Neutrophil (primary cell): ENCODE results near the gene HHAT.

Experiments used
- H3K27ac ChIP-seq: fragments of 200-600 bp; sonication (generic); 2 replicates; pipeline ENCODE4 v1.5.1; 2016; ENCODE audit warnings: mild to moderate bottlenecking, moderate library complexity
- H3K27me3 ChIP-seq: fragments of 200-600 bp; sonication (generic); 2 replicates; pipeline ENCODE4 v1.6.0; 2016; ENCODE audit warnings: mild to moderate bottlenecking
- H3K36me3 ChIP-seq: fragments of 200-600 bp; sonication (generic); 2 replicates; pipeline ENCODE4 v1.5.1; 2017
- H3K4me1 ChIP-seq, 2 experiments: fragments of 200-600 bp in 1 of 2; sonication (generic) in 1 of 2; 1 replicate in 1 of 2; 2 replicates in 1 of 2; pipeline versions ENCODE4 v1.5.1 to v1.6.1; 2013 to 2016; ENCODE audit warnings: low read depth in 1 of 2, low read length in 1 of 2, mild to moderate bottlenecking in 1 of 2, moderate library complexity in 1 of 2; ENCODE audit not compliant: control insufficient read depth in 1 of 2, insufficient read depth in 1 of 2
- H3K4me3 ChIP-seq, 2 experiments: fragments of 200-600 bp in 1 of 2; sonication (generic) in 1 of 2; 1 replicate in 1 of 2; 2 replicates in 1 of 2; pipeline ENCODE4 v1.5.1; 2013 to 2016; ENCODE audit warnings: low read depth in 1 of 2, low read length in 1 of 2, mild to moderate bottlenecking in 1 of 2, moderate library complexity in 1 of 2
- H3K9me3 ChIP-seq: fragments of 200-600 bp; sonication (generic); 2 replicates; pipeline ENCODE4 v1.5.1; 2016
- TF ChIP-seq, protein P1 (sequence below): fragments of 200-600 bp; sonication (generic); IDR thresholded peaks from 2 replicates; pipeline ENCODE4 v1.5.1; 2016; ENCODE audit warnings: antibody characterized with exemption

The HHAT gene

DNA sequence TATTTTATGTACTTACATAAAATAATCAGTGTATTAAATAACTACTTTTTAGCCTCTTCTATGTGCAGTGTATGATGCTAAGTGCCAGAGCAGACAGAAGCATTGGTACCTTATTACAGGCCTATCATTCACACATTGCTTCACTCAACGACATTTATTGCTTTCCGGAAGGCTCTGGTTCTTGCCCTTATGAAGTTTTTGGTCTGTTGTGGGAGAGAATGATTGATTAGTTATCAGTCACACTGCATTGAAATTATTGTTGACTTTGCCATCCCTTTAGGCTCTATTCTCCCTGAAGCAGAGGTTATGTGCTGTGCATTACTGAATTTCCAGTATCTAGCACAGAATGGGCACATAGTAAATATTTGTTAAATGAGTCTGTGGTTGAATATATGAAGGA, 178.0 kb downstream of the HHAT start:
- Histone ChIP-seq H3K36me3 (no peaks in the 10 kb centered on the region), H3K4me3 (no peak overlapping the region), H3K27ac (no peak overlapping the region), H3K9me3 (no peaks in the 10 kb centered on the region), H3K27me3 (no peaks in the 10 kb centered on the region), H3K4me1 (no peaks in the 10 kb centered on the region)
- TF ChIP-seq, protein P1, sequence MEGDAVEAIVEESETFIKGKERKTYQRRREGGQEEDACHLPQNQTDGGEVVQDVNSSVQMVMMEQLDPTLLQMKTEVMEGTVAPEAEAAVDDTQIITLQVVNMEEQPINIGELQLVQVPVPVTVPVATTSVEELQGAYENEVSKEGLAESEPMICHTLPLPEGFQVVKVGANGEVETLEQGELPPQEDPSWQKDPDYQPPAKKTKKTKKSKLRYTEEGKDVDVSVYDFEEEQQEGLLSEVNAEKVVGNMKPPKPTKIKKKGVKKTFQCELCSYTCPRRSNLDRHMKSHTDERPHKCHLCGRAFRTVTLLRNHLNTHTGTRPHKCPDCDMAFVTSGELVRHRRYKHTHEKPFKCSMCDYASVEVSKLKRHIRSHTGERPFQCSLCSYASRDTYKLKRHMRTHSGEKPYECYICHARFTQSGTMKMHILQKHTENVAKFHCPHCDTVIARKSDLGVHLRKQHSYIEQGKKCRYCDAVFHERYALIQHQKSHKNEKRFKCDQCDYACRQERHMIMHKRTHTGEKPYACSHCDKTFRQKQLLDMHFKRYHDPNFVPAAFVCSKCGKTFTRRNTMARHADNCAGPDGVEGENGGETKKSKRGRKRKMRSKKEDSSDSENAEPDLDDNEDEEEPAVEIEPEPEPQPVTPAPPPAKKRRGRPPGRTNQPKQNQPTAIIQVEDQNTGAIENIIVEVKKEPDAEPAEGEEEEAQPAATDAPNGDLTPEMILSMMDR, result no peak

DNA sequence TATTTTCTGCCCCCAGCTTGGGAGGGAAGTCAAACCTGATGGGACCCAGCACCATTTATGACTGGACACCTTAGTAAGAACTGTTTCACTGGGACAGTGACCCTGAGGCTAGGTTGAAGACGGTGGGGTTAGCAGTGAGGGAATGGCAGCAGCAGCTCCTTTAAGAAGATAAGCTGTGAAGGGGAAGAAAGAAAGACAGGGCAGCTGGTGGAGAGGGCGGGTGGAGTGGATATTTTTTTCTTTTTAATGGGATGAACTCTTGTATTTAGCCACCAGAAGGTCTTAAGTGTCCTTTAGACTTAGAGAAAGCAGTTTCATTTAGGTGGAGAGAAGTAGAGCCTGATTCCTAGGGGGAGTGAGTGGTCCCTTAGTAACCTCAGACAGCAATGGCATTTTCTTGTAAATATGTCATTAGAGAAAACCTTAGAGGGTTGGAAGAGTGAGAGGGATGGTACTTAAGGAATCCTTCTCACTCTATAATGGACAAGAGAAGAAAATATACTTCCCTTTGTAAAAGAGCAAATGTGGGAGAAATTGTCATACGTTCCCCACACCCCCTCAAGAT, 187.5 kb downstream of the HHAT start:
- Histone ChIP-seq H3K9me3 (no peaks in the 10 kb centered on the region), H3K4me1 (no peaks in the 10 kb centered on the region), H3K4me3 (no peak overlapping the region), H3K36me3 (no peaks in the 10 kb centered on the region), H3K27ac (no peak overlapping the region), H3K27me3 (no peaks in the 10 kb centered on the region)
- TF ChIP-seq, protein P1, result no peak

DNA sequence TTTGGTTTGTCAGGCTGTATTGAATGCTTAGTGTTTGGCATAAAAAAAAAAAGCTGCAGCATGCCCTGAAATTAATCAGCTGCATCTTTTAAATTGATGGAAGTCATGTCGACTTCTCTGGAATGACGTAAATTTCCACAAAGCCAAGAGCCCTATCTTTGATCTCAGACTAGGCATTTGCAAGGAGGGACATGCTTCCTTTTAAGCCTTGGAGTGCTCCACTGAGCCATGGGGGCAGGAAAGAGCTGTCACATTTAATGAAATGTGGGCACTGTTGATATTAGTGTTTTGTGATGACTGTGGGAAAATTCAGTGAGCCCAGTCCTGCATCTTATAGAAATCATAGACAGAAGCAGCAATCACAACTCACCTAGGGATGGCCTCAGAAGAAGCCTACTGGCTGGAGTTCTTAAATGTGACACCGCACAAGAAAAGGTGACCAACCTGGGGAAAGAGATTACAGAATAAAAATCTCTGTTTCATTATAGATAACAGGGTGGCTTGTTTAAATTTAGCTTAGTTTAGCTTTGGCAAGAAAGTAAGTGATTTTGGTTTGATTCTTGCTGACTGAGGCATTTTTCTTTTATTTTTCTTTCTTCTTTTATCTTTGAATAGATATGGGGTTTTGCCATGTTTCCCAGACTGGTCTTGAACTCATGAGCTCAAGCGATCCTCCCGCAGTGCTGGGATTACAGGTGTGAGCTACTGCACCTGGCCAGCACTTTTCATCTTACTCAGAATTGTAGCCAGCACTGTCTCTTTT, 188.2 kb downstream of the HHAT start:
- Histone ChIP-seq H3K27me3 (no peaks in the 10 kb centered on the region), H3K4me3 (no peak overlapping the region), H3K27ac (no peak overlapping the region), H3K4me1 (no peaks in the 10 kb centered on the region), H3K36me3 (no peaks in the 10 kb centered on the region), H3K9me3 (no peaks in the 10 kb centered on the region)
- TF ChIP-seq, protein P1, result no peak

DNA sequence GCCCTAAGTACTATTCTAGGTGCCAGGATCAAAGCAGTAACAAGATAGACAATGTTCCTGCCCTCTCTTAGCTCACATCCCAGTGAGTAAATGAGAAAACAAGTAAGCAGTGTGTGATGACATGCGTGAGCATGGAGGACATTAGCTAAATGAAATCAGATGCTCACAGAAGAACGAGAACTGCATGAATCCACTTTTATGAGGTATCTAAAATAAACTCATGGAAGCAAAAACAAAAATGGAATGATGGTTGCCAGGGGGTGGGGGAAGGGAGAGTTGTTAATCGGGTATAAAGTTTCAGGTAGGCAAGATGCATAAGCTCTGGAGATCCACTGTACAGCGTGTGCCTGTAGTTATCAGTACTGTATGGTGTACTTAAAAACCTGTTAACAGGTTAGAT, 195.1 kb downstream of the HHAT start:
- no peaks in the 10 kb centered on the region for H3K27me3 ChIP-seq
- H3K9me3 ChIP-seq, result no peaks in the 10 kb centered on the region
- H3K36me3 ChIP-seq, result no peaks in the 10 kb centered on the region
- no peaks in the 10 kb centered on the region for H3K4me1 ChIP-seq
- no peak overlapping the region for H3K27ac ChIP-seq
- TF ChIP-seq, protein P1, result no peak
- H3K4me3 ChIP-seq, result no peak overlapping the region

DNA sequence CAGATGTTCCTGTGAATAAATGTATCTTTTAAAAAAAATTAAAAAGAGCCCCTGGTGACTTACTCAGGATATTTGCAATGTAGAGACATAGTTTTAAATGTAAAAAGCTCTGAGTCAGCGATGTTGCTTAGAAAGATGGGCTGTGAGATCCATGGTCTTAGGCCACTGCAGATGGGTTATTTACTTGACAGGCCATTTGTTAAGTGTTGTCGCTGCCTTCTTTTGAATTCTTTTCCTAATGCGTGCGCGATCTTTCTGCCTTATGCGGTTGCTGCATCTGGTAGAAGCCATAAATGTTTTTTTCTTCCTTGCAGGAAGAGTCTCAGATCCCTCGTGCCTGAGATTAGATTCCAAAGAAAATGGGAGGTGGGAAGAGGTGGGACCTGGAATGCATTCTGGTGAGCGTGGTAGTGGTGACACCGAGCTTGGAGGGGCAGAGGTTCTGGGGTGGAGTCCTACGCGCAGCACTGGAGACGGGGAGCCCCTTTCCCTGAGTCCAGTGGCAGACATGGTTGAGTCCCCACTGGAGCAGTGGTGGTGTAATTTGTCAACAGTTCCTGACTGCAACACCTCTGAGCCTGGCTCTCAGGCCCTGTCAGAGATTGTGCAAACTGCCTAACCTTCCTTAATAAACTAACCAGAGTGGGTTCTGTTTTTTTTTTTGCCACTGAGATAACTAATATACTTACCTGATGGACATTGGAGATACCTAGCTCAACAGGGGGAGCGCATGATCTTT, 197.2 kb downstream of the HHAT start:
- Histone ChIP-seq H3K4me1 (no peaks in the 10 kb centered on the region), H3K27me3 (no peaks in the 10 kb centered on the region), H3K36me3 (no peaks in the 10 kb centered on the region), H3K9me3 (no peaks in the 10 kb centered on the region), H3K4me3 (no peak overlapping the region), H3K27ac (no peak overlapping the region)
- TF ChIP-seq, protein P1, result no peak
